Mesendoderm (in vitro differentiated cells): ENCODE measurements around the gene TMEM95.

Experiments used
- DNase-seq: peaks from one replicate; pipeline ENCODE4 v3.0.0; 2013
- H2AK5ac ChIP-seq: 2 replicates; pipeline ENCODE4 v1.6.1; 2013; ENCODE audit warnings: low read length, inconsistent platforms
- H2BK120ac ChIP-seq: 2 replicates; pipeline ENCODE4 v1.6.1; 2013; ENCODE audit warnings: low read depth, mild to moderate bottlenecking, low read length, moderate library complexity, mixed read lengths
- H2BK15ac ChIP-seq: replicated peaks from 2 replicates; pipeline ENCODE4 v1.6.1; 2013; ENCODE audit warnings: low read depth, mild to moderate bottlenecking, moderate library complexity
- H2BK5ac ChIP-seq: 2 replicates; pipeline ENCODE4 v1.6.1; 2013; ENCODE audit warnings: low read length, inconsistent platforms
- H3K18ac ChIP-seq: 2 replicates; pipeline ENCODE4 v1.6.1; 2013; ENCODE audit warnings: mild to moderate bottlenecking, low read length, mixed read lengths
- H3K23ac ChIP-seq: one replicate; pipeline ENCODE4 v1.6.1; 2013; ENCODE audit warnings: low read length
- H3K27ac ChIP-seq: 2 replicates; pipeline ENCODE4 v1.5.1; 2013; ENCODE audit warnings: low read depth, mild to moderate bottlenecking, inconsistent platforms, low read length, moderate library complexity
- H3K27me3 ChIP-seq: 2 replicates; pipeline ENCODE4 v1.6.1; 2013; ENCODE audit warnings: low read length, control low read depth, mild to moderate bottlenecking, inconsistent platforms; ENCODE audit not compliant: insufficient read depth, poor library complexity
- H3K36me3 ChIP-seq: 2 replicates; pipeline ENCODE4 v1.6.1; 2013; ENCODE audit warnings: low read length, inconsistent platforms; ENCODE audit not compliant: control insufficient read depth, insufficient read depth
- H3K4ac ChIP-seq: one replicate; pipeline ENCODE4 v1.6.1; 2013; ENCODE audit warnings: low read depth, mild to moderate bottlenecking, low read length, moderate library complexity
- H3K4me1 ChIP-seq: 2 replicates; pipeline ENCODE4 v1.6.1; 2013; ENCODE audit warnings: low read depth, low read length, inconsistent platforms; ENCODE audit not compliant: control insufficient read depth
- H3K4me2 ChIP-seq: 2 replicates; pipeline ENCODE4 v1.6.1; 2013; ENCODE audit warnings: low read length
- H3K4me3 ChIP-seq: 2 replicates; pipeline ENCODE4 v1.5.1; 2013; ENCODE audit warnings: mild to moderate bottlenecking, low read length
- H3K56ac ChIP-seq: one replicate; pipeline ENCODE4 v1.6.1; 2013; ENCODE audit warnings: low read length
- H3K79me1 ChIP-seq: 2 replicates; pipeline ENCODE4 v1.6.1; 2013; ENCODE audit warnings: low read length, inconsistent platforms
- H3K79me2 ChIP-seq: 2 replicates; pipeline ENCODE4 v1.6.1; 2013; ENCODE audit warnings: mild to moderate bottlenecking, low read length; ENCODE audit not compliant: control insufficient read depth, insufficient read depth
- H3K9ac ChIP-seq: 2 replicates; pipeline ENCODE4 v1.6.1; 2013; ENCODE audit warnings: low read length, inconsistent platforms
- H4K5ac ChIP-seq: one replicate; pipeline ENCODE4 v1.6.1; 2013; ENCODE audit warnings: low read length
- H4K8ac ChIP-seq: one replicate; pipeline ENCODE4 v1.6.1; 2013; ENCODE audit warnings: low read depth, mild to moderate bottlenecking, control low read depth, low read length, moderate library complexity
- WGBS: extraction: QIAGEN DNeasy Blood & Tissue Kit; methylation state at CpG from one replicate; pipeline ENCODE4 v1.1.7; 2013; ENCODE audit warnings: low lambda C conversion rate, missing lambda C conversion rate; ENCODE audit not compliant: insufficient coverage; ENCODE audit errors: extremely low coverage; 5-methylcytosine and 5-hydroxymethylcytosine counted together

Gene TMEM95

DNA sequence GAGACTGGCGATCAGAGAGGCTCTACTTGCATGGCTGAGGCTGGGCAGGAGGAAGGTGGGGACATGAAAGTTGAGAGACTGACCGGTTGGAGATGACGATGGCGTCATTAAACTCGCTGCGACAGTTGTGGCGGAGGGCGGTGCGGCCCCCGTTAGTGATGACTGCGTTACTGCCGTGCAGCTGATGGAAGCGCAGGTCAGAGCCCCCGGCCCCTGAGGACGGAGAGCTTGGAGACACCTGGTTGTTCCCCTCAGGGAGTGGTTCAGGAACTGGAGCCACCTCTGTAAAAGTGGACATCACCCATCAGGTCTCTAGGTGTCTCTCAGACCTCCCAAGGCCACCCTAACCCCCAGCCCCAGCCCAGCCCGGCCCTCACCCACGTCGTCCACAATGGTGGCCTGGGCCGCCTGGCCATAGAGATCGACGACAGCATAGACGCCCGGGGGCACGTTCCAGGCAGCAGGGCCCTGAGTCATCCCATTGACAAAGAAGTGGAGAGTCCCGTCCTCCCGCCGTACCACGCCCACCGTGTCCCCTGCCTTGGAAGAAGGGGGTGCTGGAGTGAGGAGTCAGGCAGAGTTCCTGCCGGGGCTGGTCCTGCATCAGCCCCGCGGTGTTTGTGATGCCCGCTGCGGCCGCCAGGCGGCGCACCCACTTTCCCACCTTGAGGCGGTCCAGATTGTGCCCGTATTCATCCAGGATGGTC lies 31.1 kb upstream of the TMEM95 start:
- WGBS, result no CpG with 5 or more reads among the region's 39 CpGs
- no peaks in the 10 kb centered on the region for H3K4me1 ChIP-seq
- no peak overlapping the region for H3K9ac ChIP-seq
- no peak overlapping the region for H3K4me2 ChIP-seq
- H3K23ac ChIP-seq, result no peak overlapping the region
- H2AK5ac ChIP-seq, result no peak overlapping the region
- H3K4ac ChIP-seq, result no peak overlapping the region
- H3K79me1 ChIP-seq, result peaks cover 11% of the 10 kb centered on the region
- DNase-seq, result peak; percentile 68
- no peak overlapping the region for H4K5ac ChIP-seq
- no peak overlapping the region for H3K18ac ChIP-seq
- H3K27ac ChIP-seq, result no peak overlapping the region
- no peak overlapping the region for H3K4me3 ChIP-seq
- H2BK5ac ChIP-seq, result no peak overlapping the region
- H3K36me3 ChIP-seq, result peaks cover 16% of the 10 kb centered on the region
- H2BK120ac ChIP-seq, result no peak overlapping the region
- H2BK15ac ChIP-seq, result no peak overlapping the region
- H3K27me3 ChIP-seq, result no peaks in the 10 kb centered on the region
- no peak overlapping the region for H3K56ac ChIP-seq
- no peak overlapping the region for H4K8ac ChIP-seq
- H3K79me2 ChIP-seq, result peaks cover 13% of the 10 kb centered on the region

GRCh38 chr17:7324438-7324779 lies 30.5 kb upstream of the TMEM95 start:
- WGBS, result no CpG with 5 or more reads among the region's 3 CpGs
- Histone ChIP-seq H2BK120ac (no peak overlapping the region), H4K5ac (no peak overlapping the region), H4K8ac (no peak overlapping the region), H3K27ac (no peak overlapping the region), H3K79me1 (peaks cover 11% of the 10 kb centered on the region), H3K4me3 (no peak overlapping the region), H3K4me2 (no peak overlapping the region), H3K18ac (no peak overlapping the region), H3K56ac (no peak overlapping the region), H3K4ac (no peak overlapping the region), H3K79me2 (peaks cover 13% of the 10 kb centered on the region), H3K36me3 (peaks cover 16% of the 10 kb centered on the region), H3K9ac (no peak overlapping the region), H2BK5ac (no peak overlapping the region), H3K27me3 (no peaks in the 10 kb centered on the region), H3K4me1 (no peaks in the 10 kb centered on the region), H2BK15ac (no peak overlapping the region), H3K23ac (no peak overlapping the region), H2AK5ac (no peak overlapping the region)
- no peak for DNase-seq

DNA sequence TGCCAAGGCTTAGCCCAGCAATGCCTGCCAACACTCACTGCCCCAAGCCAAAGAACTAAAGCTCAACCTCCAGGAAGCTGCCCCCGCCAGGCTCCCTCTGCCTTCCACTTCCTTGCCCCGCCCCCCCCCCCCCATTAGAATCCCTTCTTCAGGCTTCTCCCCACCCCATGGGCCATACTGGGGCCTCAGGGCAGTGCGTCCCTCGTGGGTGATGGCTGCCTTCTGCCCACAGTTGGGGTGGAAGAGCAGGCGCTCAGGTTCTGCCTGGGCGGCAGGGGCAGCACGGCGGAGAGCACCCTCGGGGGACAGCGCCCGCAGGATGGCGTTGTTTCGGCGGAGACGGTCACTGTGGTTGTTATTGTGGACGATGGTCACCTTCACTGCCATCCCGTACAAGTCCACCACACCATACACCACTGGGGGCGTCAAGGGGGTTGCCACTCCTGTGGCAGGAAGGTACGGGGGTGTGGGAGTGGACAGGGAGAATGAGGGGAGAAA lies 29.9 kb upstream of the TMEM95 start:
- Histone ChIP-seq H3K27me3 (no peaks in the 10 kb centered on the region), H3K4me3 (no peak overlapping the region), H3K4ac (no peak overlapping the region), H3K4me1 (no peaks in the 10 kb centered on the region), H4K8ac (no peak overlapping the region), H3K23ac (no peak overlapping the region), H3K9ac (no peak overlapping the region), H3K79me2 (peaks cover 13% of the 10 kb centered on the region), H3K56ac (no peak overlapping the region), H3K18ac (no peak overlapping the region), H4K5ac (no peak overlapping the region), H3K4me2 (no peak overlapping the region), H2AK5ac (no peak overlapping the region), H3K79me1 (peaks cover 11% of the 10 kb centered on the region), H3K36me3 (peaks cover 16% of the 10 kb centered on the region), H2BK5ac (no peak overlapping the region), H2BK15ac (no peak overlapping the region), H3K27ac (no peak overlapping the region), H2BK120ac (no peak overlapping the region)
- DNase-seq, result no peak
- no CpG with 5 or more reads among the region's 19 CpGs for WGBS

GRCh38 chr17:7326186-7326585 lies 28.8 kb upstream of the TMEM95 start:
- no peak overlapping the region for H3K27ac ChIP-seq
- no peak overlapping the region for H3K18ac ChIP-seq
- no peak overlapping the region for H3K56ac ChIP-seq
- no peak overlapping the region for H4K5ac ChIP-seq
- H3K4ac ChIP-seq, result no peak overlapping the region
- no peak overlapping the region for H3K4me2 ChIP-seq
- peaks cover 13% of the 10 kb centered on the region for H3K79me2 ChIP-seq
- no peak overlapping the region for H4K8ac ChIP-seq
- H3K4me1 ChIP-seq, result no peaks in the 10 kb centered on the region
- no peak overlapping the region for H2AK5ac ChIP-seq
- no peak overlapping the region for H3K23ac ChIP-seq
- H3K79me1 ChIP-seq, result peaks cover 11% of the 10 kb centered on the region
- no peaks in the 10 kb centered on the region for H3K27me3 ChIP-seq
- no peak overlapping the region for H2BK5ac ChIP-seq
- no peak overlapping the region for H2BK15ac ChIP-seq
- H3K4me3 ChIP-seq, result no peak overlapping the region
- no peak overlapping the region for H2BK120ac ChIP-seq
- DNase-seq, result no peak
- H3K36me3 ChIP-seq, result peaks cover 16% of the 10 kb centered on the region
- H3K9ac ChIP-seq, result no peak overlapping the region
- WGBS, result no CpG with 5 or more reads among the region's 11 CpGs

- no peak overlapping the region for H4K5ac ChIP-seq
- no peak overlapping the region for H2AK5ac ChIP-seq
- no peaks in the 10 kb centered on the region for H3K27me3 ChIP-seq
- no peak overlapping the region for H3K23ac ChIP-seq
- no CpG with 5 or more reads among the region's 7 CpGs for WGBS
- no peak overlapping the region for H2BK5ac ChIP-seq
- H3K18ac ChIP-seq, result no peak overlapping the region
- no peak overlapping the region for H2BK15ac ChIP-seq
- H3K4me2 ChIP-seq, result no peak overlapping the region
- no peak overlapping the region for H3K9ac ChIP-seq
- H4K8ac ChIP-seq, result no peak overlapping the region
- peaks cover 13% of the 10 kb centered on the region for H3K79me2 ChIP-seq
- H3K4me3 ChIP-seq, result no peak overlapping the region
- peaks cover 13% of the 10 kb centered on the region for H3K36me3 ChIP-seq
- H3K4ac ChIP-seq, result no peak overlapping the region
- H3K56ac ChIP-seq, result peak overlapping the region; percentile 15
- no peak overlapping the region for H3K27ac ChIP-seq
- H2BK120ac ChIP-seq, result no peak overlapping the region
- H3K79me1 ChIP-seq, result peaks cover 11% of the 10 kb centered on the region
- DNase-seq, result no peak
- H3K4me1 ChIP-seq, result no peaks in the 10 kb centered on the region
Observed at GRCh38 chr17:7327056-7327455, 27.9 kb upstream of the TMEM95 start.

DNA sequence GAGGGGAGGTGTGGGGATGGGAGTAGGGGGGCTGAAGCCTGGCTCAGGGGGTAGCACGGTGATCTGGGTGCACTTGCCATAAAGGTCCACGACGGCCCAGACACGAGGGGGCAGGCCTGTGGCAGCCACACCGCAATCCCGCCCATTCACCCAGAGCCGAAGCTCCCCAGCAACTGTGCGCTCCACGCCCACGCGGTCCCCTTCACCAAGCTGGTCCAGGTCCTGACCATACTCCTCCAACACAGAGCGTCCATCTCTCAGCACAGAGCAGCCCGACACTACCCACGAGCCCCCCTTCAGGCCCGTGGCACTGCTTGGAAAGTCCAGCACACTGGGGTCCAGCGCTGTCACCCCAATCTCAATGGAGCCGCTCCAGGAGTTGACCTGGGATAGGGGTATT lies 27.5 kb upstream of the TMEM95 start:
- Histone ChIP-seq H3K4me1 (no peaks in the 10 kb centered on the region), H3K18ac (no peak overlapping the region), H3K4me2 (no peak overlapping the region), H3K79me1 (peaks cover 11% of the 10 kb centered on the region), H2BK5ac (no peak overlapping the region), H3K9ac (no peak overlapping the region), H2AK5ac (no peak overlapping the region), H2BK120ac (no peak overlapping the region), H3K4ac (no peak overlapping the region), H4K8ac (no peak overlapping the region), H3K56ac (peak overlapping the region; percentile 42), H3K36me3 (peaks cover 12% of the 10 kb centered on the region), H3K4me3 (no peak overlapping the region), H3K27me3 (no peaks in the 10 kb centered on the region), H3K23ac (no peak overlapping the region), H2BK15ac (no peak overlapping the region), H4K5ac (no peak overlapping the region), H3K79me2 (peaks cover 13% of the 10 kb centered on the region), H3K27ac (no peak overlapping the region)
- no peak for DNase-seq
- WGBS, result no CpG with 5 or more reads among the region's 17 CpGs
